Immature natural killer cell (primary cell): ENCODE data around the gene SPG7. TPM values are rescaled to one million over a fixed set of nuclear protein-coding genes. Genes with fewer than 3 reads are reported as not detected.
A peak's percentile ranks its signal among the peaks of the same experiment; 100 is the strongest.

Source experiments
- DNase-seq, 3 donors: peaks; one replicate each; pipeline ENCODE4 v3.0.0; 2022; ENCODE audit warnings: mixed read lengths in 1 of 3
- H3K27ac Mint-ChIP-seq, 6 donors: one replicate each; pipeline ENCODE4 v1.8.0; 2020; ENCODE audit warnings: mixed read lengths in 6 of 6, mild to moderate bottlenecking in 5 of 6, inconsistent platforms in 4 of 6, moderate library complexity in 3 of 6
- H3K27me3 Mint-ChIP-seq, 3 donors: one replicate each; pipeline ENCODE4 v1.8.0; 2020 to 2021; ENCODE audit warnings: low read depth in 3 of 3, mild to moderate bottlenecking in 3 of 3, mixed read lengths in 3 of 3, moderate library complexity in 3 of 3, inconsistent platforms in 1 of 3
- H3K36me3 Mint-ChIP-seq, 3 donors: one replicate each; pipeline ENCODE4 v1.8.0; 2020; ENCODE audit warnings: mixed read lengths in 3 of 3, inconsistent platforms in 2 of 3, mild to moderate bottlenecking in 2 of 3
- H3K4me1 Mint-ChIP-seq, 2 donors: one replicate each; pipeline ENCODE4 v1.8.0; 2020; ENCODE audit warnings: inconsistent platforms in 2 of 2, mild to moderate bottlenecking in 2 of 2, mixed read lengths in 2 of 2, moderate library complexity in 1 of 2
- H3K4me3 Mint-ChIP-seq, 5 donors: one replicate each; pipeline ENCODE4 v1.8.0; 2020; ENCODE audit warnings: mild to moderate bottlenecking in 5 of 5, mixed read lengths in 5 of 5, inconsistent platforms in 3 of 5, moderate library complexity in 3 of 5
- H3K9me3 Mint-ChIP-seq, 6 donors: one replicate each; pipeline ENCODE4 v1.8.0; 2020; ENCODE audit warnings: mild to moderate bottlenecking in 6 of 6, mixed read lengths in 6 of 6, inconsistent platforms in 4 of 6, moderate library complexity in 3 of 6
- polyA plus RNA-seq, 3 donors: library from polyadenylated mRNA; unstranded; fragments of 300-500 nt; fragmentation: Illumina TruSeq; gene quantifications; one replicate each; pipeline ENCODE4 v1.2.3, GENCODE V29; 2021

Gene SPG7
- polyA plus RNA-seq, 3 donors from 2014 or later, result 39.7 to 48.4 (median 41.0) TPM

DNA sequence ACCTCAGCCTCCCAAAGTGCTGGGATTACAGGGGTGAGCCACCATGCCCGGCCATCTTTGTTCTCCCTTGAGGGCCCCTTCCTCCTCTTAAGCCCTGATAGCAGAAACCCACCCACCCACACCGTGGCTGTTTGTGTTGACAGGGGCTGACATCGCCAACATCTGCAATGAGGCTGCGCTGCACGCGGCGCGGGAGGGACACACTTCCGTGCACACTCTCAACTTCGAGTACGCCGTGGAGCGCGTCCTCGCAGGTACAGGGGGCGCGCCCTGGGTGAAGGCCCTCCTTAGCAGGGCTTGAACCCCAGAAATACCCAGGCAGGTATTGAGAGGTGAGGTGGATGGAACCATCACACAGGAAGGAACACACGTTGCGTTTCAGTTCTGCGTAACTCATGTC, 39.7 kb downstream of the SPG7 start:
- no peaks in the 10 kb centered on the region for H3K4me1 Mint-ChIP-seq
- peaks cover 0 to 1% (median 0%) of the 10 kb centered on the region in 3 donors for H3K27me3 Mint-ChIP-seq
- no peak overlapping the region for H3K4me3 Mint-ChIP-seq
- DNase-seq, result no peak
- no peak overlapping the region for H3K27ac Mint-ChIP-seq
- peaks cover 4 to 25% (median 7%) of the 10 kb centered on the region in 3 donors for H3K36me3 Mint-ChIP-seq
- H3K9me3 Mint-ChIP-seq, result no peaks in the 10 kb centered on the region

DNA sequence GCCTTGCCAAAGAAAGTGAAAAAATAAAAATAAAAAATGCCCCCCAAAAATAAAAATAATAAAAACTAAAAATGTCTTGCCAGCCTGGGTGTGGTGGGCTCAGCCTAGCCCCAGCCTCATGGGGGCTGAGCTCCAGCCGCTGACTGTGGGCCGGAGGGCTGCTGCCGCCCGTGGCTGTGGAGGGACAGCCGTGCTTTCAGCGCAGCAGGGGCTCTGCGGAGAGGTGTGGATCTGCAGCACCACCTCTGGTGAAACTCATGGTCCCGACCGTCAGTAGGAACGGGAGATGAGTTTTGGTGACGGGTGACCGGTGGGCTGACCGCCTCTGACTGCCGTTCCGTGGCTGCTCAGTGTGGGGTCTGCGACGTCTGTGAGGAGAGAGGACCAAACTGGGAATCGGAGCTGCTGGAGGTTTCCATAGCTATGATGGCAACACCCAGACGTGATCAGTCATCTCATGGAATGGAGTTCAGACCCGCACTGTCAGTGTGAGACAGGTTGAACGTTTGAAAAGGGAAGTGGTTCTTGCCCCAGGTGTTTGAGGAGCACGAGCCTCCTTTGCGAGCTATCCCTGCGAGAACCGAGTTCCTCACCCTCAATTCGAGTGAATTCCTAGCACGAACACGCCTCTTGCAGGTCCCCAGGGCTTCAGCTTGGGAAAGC, 40.3 kb downstream of the SPG7 start:
- Mint-ChIP-seq H3K9me3 (no peaks in the 10 kb centered on the region), H3K4me1 (no peaks in the 10 kb centered on the region), H3K27ac (no peak overlapping the region), H3K36me3 (peaks cover 4 to 25% (median 11%) of the 10 kb centered on the region in 3 donors), H3K4me3 (no peak overlapping the region), H3K27me3 (peaks cover 0 to 1% (median 0%) of the 10 kb centered on the region in 3 donors)
- no peak for DNase-seq

DNA sequence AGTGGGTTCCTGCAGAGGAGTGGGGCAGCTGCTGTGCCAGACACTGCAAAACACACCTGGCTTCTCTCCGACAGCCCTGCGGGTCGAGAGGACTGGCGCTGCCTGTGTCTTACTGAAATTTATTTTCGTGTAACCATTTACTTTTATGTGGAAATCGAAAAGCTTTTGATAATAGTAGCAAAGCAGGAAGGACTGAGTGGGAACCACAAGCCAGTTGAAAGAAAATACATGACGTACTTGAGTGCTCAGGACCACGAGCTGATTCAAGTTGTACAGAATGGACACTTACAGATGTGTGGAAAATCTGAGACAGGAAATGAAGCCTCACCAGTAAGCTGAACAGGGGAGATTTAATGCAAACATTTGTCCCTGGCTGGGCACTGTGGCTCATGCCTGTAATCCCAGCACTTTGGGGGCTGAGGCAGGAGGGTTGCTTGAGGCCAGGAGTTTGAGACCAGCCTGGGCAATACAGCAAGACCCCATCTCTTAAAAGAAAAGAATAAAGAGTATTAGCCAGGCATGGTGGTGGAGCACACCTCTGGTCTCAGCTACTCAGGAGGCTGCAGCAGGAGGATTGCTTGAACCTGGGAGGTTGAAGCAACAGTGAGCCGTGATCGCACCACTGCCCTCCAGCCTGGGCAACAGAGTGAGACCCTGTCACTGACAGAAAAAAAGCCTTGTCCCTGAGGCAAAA, 41.0 kb downstream of the SPG7 start:
- peaks cover 0 to 1% (median 0%) of the 10 kb centered on the region in 3 donors for H3K27me3 Mint-ChIP-seq
- H3K9me3 Mint-ChIP-seq, result no peaks in the 10 kb centered on the region
- H3K27ac Mint-ChIP-seq, result no peak overlapping the region
- no peaks in the 10 kb centered on the region for H3K4me1 Mint-ChIP-seq
- peaks cover 4 to 25% (median 11%) of the 10 kb centered on the region in 3 donors for H3K36me3 Mint-ChIP-seq
- no peak for DNase-seq
- H3K4me3 Mint-ChIP-seq, result no peak overlapping the region

DNA sequence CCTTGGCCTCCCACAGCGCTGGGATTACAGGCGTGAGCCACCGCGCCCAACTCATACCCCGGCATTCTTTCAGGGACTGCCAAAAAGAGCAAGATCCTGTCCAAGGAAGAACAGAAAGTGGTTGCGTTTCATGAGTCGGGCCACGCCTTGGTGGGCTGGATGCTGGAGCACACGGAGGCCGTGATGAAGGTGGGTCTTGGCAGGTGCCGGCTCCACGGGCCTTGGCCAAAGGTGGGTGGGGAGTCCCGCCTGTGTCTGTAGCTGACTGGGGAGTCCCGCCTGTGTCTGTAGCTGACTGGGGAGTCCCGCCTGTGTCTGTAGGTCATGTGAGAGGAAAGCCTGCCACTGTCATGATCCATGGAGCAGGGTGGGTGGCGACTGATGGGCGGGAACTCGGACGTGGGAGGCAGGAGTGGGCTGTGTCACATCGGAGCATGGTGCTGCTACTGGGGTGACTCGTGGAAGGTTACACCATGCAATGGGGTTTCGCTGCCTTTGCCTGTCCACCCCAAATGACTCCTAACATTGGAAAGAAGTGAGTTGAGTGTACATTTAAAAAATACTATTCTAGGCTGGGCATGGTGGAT, 42.3 kb downstream of the SPG7 start:
- Mint-ChIP-seq H3K27me3 (peaks cover 0 to 1% (median under 1%) of the 10 kb centered on the region in 3 donors), H3K4me3 (no peak overlapping the region), H3K36me3 (peaks cover 4 to 25% (median 11%) of the 10 kb centered on the region in 3 donors), H3K4me1 (no peaks in the 10 kb centered on the region), H3K9me3 (no peaks in the 10 kb centered on the region), H3K27ac (no peak overlapping the region)
- no peak for DNase-seq

DNA sequence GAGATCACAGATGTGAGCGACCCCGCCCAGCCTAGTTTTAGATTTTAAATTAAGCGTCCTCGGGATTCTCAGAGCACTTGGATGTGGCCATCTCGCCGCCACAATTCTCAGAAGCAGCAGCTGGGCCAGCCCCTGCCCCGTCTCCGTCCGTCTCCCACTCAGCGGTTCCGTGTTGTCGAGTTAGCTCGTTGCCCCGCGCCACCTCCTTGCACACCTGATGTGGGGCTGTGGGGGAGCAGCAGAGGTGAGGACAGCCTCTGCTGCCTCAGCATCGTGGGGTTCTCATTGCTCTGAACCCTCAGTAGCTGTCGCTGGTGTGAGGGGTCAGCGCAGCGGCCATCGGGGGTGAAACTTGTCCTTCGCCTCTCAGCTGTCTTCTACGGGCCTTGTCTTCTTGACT, 44.1 kb downstream of the SPG7 start:
- H3K4me3 Mint-ChIP-seq, result no peak overlapping the region
- H3K27me3 Mint-ChIP-seq, result peaks cover 0 to 5% (median 2%) of the 10 kb centered on the region in 3 donors
- peaks cover 10 to 30% (median 11%) of the 10 kb centered on the region in 3 donors for H3K36me3 Mint-ChIP-seq
- peaks cover 2 to 3% of the 10 kb centered on the region in 2 donors for H3K4me1 Mint-ChIP-seq
- no peak for DNase-seq
- H3K9me3 Mint-ChIP-seq, result no peaks in the 10 kb centered on the region
- no peak overlapping the region for H3K27ac Mint-ChIP-seq

DNA sequence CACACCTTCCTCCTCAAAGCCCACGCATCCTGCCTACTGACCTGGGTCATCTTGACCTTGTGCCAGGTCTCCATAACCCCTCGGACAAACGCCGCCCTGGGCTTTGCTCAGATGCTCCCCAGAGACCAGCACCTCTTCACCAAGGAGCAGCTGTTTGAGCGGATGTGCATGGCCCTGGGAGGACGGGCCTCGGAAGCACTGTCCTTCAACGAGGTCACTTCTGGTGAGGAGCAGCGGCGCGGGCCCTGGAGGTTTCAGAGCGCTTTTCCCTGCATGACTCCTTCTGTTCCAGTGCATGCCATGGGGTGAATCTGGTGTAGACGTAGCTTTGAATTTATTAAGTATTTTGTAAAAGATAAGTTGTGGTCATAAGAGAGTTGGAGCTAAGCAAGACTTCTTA, 44.7 kb downstream of the SPG7 start:
- Mint-ChIP-seq H3K9me3 (no peaks in the 10 kb centered on the region), H3K27ac (peak overlapping the region in 1 of 6 donors; percentile 28), H3K4me3 (no peak overlapping the region), H3K27me3 (peaks cover 0 to 5% (median 2%) of the 10 kb centered on the region in 3 donors), H3K4me1 (peaks cover 6 to 7% of the 10 kb centered on the region in 2 donors), H3K36me3 (peaks cover 10 to 28% (median 11%) of the 10 kb centered on the region in 3 donors)
- no peak for DNase-seq

DNA sequence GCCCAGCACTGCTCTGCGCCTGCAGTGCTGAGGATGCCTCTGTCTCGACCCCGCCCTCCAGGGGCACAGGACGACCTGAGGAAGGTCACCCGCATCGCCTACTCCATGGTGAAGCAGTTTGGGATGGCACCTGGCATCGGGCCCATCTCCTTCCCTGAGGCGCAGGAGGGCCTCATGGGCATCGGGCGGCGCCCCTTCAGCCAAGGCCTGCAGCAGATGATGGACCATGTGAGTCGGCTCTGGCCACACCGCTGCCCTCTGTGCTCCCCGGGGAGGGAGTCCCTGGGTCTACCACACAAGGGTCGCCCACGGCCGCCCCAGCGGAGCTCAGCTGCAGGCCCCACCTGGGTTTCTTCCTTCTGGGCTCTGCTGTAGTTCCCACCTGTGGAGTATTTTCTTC, 45.5 kb downstream of the SPG7 start:
- Mint-ChIP-seq H3K36me3 (peaks cover 7 to 21% (median 10%) of the 10 kb centered on the region in 3 donors), H3K27me3 (peaks cover 0 to 5% (median 2%) of the 10 kb centered on the region in 3 donors), H3K9me3 (no peaks in the 10 kb centered on the region), H3K27ac (no peak overlapping the region), H3K4me1 (peaks cover 6 to 7% of the 10 kb centered on the region in 2 donors), H3K4me3 (no peak overlapping the region)
- no peak for DNase-seq

DNA sequence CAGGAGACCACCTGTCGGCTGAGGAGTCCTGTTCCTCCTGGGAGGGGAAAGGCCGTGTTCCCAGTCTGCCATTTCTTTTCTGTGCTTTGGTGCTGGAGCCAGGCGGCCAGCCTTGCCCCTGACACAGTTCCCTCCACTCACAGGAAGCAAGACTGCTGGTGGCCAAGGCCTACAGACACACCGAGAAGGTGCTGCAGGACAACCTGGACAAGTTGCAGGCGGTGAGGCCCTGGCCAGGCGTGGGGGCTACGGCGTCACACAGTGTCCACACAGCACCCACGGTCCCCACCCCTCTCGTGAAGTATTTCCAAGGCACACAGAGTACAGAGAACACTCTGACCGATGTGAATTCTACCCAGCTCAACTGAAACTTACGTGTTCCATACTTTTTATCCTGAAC, 46.1 kb downstream of the SPG7 start:
- no peak overlapping the region for H3K27ac Mint-ChIP-seq
- H3K4me3 Mint-ChIP-seq, result no peak overlapping the region
- H3K27me3 Mint-ChIP-seq, result peaks cover 0 to 5% (median 2%) of the 10 kb centered on the region in 3 donors
- H3K36me3 Mint-ChIP-seq, result peaks cover 7 to 18% (median 10%) of the 10 kb centered on the region in 3 donors
- H3K4me1 Mint-ChIP-seq, result peaks cover 6 to 7% of the 10 kb centered on the region in 2 donors
- H3K9me3 Mint-ChIP-seq, result no peaks in the 10 kb centered on the region
- no peak for DNase-seq

DNA sequence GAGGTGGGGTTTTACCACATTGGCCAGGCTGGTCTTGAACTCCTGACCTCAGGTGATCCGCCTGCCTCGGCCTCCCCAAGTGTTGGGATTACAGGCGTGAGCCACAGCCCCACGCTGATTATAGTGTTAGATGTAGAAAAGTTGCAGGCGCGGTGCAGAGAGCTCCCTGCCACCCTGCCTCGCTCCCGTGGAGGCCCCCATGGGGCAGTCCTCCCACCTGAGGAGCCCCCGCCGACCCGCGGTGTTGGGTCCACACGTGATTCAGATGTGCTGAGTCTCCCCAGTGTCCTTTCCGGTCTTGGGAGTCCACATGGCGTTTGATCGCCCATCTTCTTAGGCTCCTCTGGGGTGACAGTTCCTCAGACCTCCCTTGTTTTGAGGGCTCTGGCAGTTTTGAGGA, 47.1 kb downstream of the SPG7 start:
- Mint-ChIP-seq H3K36me3 (peaks cover 7 to 18% (median 10%) of the 10 kb centered on the region in 3 donors), H3K9me3 (no peaks in the 10 kb centered on the region), H3K27ac (no peak overlapping the region), H3K27me3 (peaks cover 2 to 8% (median 4%) of the 10 kb centered on the region in 3 donors), H3K4me3 (no peak overlapping the region), H3K4me1 (peaks cover 14 to 15% of the 10 kb centered on the region in 2 donors)
- no peak for DNase-seq

DNA sequence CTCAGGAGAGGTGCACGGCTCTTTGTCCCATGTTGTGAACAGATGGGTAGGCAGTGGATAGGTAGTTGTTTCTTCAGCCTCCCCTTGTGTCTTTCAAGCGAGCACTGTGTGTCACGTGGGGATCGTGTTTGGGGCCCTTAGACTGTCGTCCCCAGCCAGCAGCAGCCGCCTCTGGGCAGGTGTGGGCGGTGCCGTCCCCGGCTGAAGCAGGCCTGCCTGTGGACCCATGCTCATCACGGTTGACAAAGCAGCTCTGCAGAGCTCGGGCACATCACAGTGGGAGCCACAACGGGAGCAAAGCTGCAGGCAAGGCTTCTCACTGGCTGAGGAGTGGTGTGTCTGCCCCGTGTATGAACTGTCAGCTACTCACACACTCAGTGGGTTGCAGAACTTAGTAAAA, 47.6 kb downstream of the SPG7 start:
- no peaks in the 10 kb centered on the region for H3K9me3 Mint-ChIP-seq
- peaks cover 16 to 17% of the 10 kb centered on the region in 2 donors for H3K4me1 Mint-ChIP-seq
- peaks cover 4 to 11% (median 6%) of the 10 kb centered on the region in 3 donors for H3K27me3 Mint-ChIP-seq
- H3K36me3 Mint-ChIP-seq, result peaks cover 7 to 18% (median 10%) of the 10 kb centered on the region in 3 donors
- DNase-seq, result no peak
- peak overlapping the region in 1 of 6 donors; percentile 36 for H3K27ac Mint-ChIP-seq
- no peak overlapping the region for H3K4me3 Mint-ChIP-seq

DNA sequence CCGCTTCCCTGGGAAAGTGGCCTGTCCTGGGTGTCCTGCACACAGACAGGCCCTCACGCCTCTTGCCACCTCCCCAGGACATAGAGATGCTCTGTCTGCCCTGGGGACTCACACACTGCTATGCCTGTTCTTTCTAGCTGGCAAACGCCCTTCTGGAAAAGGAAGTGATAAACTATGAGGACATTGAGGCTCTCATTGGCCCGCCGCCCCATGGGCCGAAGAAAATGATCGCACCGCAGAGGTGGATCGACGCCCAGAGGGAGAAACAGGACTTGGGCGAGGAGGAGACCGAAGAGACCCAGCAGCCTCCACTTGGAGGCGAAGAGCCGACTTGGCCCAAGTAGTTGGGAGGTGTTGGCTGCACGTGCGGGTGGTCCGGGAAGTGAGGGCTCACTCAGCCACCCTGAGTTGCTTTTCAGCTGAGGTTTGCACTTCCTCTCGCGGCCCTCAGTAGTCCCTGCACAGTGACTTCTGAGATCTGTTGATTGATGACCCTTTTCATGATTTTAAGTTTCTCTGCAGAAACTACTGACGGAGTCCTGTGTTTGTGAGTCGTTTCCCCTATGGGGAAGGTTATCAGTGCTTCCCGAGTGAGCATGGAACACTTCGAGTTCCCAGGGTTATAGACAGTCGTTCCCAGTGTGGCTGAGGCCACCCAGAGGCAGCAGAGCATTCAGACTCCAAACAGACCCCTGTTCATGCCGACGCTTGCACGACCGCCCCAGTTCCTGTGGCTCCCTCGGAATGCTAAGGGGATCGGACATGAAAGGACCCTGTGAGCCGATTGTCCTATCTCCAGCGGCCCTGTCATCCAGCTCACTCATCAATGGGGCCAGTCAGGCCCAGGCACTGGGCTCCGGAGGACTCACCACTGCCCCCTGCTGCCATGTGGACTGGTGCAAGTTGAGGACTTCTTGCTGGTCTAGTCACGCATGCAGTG, 48.8 kb downstream of the SPG7 start:
- H3K36me3 Mint-ChIP-seq, result peaks cover 11 to 20% (median 15%) of the 10 kb centered on the region in 3 donors
- no peaks in the 10 kb centered on the region for H3K9me3 Mint-ChIP-seq
- peaks cover 6 to 11% (median 10%) of the 10 kb centered on the region in 3 donors for H3K27me3 Mint-ChIP-seq
- peaks cover 22 to 24% of the 10 kb centered on the region in 2 donors for H3K4me1 Mint-ChIP-seq
- DNase-seq, result peak; percentile 51 to 69 (median 62)
- H3K27ac Mint-ChIP-seq, result peak overlapping the region in 5 of 6 donors; percentile 13 to 84 (median 47)
- peak overlapping the region; percentile 38 to 61 (median 48) for H3K4me3 Mint-ChIP-seq

DNA sequence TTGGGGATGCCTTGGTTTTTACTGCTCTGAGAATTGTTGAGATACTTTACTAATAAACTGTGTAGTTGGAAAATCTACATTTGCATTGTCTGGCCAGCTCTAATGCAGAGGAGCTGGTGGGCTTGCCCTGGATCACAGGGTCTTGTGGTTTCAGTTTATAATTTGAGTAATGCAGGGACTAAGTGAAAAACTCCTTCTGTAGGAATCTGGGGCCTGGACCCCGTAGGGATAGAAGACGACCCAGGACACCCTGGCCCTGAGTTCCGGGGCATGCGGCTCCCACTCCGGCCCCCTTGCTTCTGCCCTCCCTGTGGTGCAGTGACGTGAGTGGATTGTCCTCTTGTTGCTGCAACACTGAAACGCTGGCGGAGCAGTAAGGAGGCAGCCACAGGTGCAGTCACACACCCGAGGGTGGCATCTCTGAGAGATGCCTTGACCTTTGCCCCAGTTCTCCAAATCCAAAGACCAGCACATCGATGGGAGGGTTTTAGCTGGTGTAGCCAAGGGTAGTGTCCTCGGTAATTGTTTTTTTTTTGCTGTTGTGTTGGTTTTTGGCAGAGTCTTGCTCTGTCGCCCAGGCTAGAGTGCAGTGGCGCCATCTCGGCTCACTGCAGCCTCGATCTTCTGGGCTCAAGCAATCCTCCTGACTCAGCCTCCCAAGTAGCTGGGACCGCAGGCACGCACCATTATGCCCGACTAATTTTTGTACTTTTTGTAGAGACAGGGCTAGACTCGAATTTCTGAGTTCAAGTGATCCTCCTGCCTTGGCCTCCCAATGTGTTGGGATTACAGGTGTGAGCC, 49.7 kb downstream of the SPG7 start:
- H3K27me3 Mint-ChIP-seq, result peaks cover 6 to 16% (median 9%) of the 10 kb centered on the region in 3 donors
- H3K36me3 Mint-ChIP-seq, result peaks cover 14 to 23% (median 18%) of the 10 kb centered on the region in 3 donors
- peak overlapping the region; percentile 38 to 61 (median 48) for H3K4me3 Mint-ChIP-seq
- no peaks in the 10 kb centered on the region for H3K9me3 Mint-ChIP-seq
- H3K4me1 Mint-ChIP-seq, result peaks cover 29 to 31% of the 10 kb centered on the region in 2 donors
- H3K27ac Mint-ChIP-seq, result peak overlapping the region in 5 of 6 donors; percentile 13 to 84 (median 47)
- DNase-seq, result no peak
